ENCODE measurements around the gene CD59. TPM values are rescaled to one million over a fixed set of nuclear protein-coding genes. Genes with fewer than 3 reads are reported as not detected.

Gene CD59
- total RNA-seq, result 345 and 377 TPM in 2 replicates

GRCh38 chr11:33736148-33736812 is at the start of gene CD59:
Gene CD59 (minus strand): TSS chr11:33736423. CDS start chr11:33722445, 13,978 bp downstream.
- peak; percentile 95 for DNase-seq (ENCODE audit: insufficient read length, low spot score, missing footprints)
- H3K4me2 ChIP-seq (ENCODE audit: insufficient read depth, low read length), result peak within 1 kb of the TSS; percentile 95
- H3K27me3 ChIP-seq (ENCODE audit: insufficient read depth, low read length), result no peaks in the 10 kb centered on the region
- peaks cover 29% of the 10 kb centered on the region for H3K36me3 ChIP-seq (ENCODE audit: insufficient read depth, low read length)
- peaks cover 49% of the 10 kb centered on the region for H3K79me2 ChIP-seq (ENCODE audit: insufficient read depth, low read length)
- TF ChIP-seq, protein P1, sequence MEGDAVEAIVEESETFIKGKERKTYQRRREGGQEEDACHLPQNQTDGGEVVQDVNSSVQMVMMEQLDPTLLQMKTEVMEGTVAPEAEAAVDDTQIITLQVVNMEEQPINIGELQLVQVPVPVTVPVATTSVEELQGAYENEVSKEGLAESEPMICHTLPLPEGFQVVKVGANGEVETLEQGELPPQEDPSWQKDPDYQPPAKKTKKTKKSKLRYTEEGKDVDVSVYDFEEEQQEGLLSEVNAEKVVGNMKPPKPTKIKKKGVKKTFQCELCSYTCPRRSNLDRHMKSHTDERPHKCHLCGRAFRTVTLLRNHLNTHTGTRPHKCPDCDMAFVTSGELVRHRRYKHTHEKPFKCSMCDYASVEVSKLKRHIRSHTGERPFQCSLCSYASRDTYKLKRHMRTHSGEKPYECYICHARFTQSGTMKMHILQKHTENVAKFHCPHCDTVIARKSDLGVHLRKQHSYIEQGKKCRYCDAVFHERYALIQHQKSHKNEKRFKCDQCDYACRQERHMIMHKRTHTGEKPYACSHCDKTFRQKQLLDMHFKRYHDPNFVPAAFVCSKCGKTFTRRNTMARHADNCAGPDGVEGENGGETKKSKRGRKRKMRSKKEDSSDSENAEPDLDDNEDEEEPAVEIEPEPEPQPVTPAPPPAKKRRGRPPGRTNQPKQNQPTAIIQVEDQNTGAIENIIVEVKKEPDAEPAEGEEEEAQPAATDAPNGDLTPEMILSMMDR (IDR thresholded peaks at IDR 0.05; ENCODE audit: extremely low read depth, low read depth, low read length), result no peak
- H3K27ac ChIP-seq (ENCODE audit: low read depth, low read length), result peak within 1 kb of the TSS; percentile 93
- H2AFZ ChIP-seq (ENCODE audit: low read length), result peak within 1 kb of the TSS; percentile 84
- peaks cover 49% of the 10 kb centered on the region for H3K4me1 ChIP-seq (ENCODE audit: insufficient read depth, low read length)
- no peaks in the 10 kb centered on the region for H3K9me3 ChIP-seq (ENCODE audit: low read depth, low read length)
- H4K20me1 ChIP-seq (ENCODE audit: insufficient read depth, low read length), result peaks cover 36% of the 10 kb centered on the region
- peak within 1 kb of the TSS; percentile 93 for H3K4me3 ChIP-seq (ENCODE audit: insufficient read depth, low read length)

GRCh38 chr11:33785609-33786008 is 49.4 kb upstream of the CD59 start:
- peaks cover under 1% of the 10 kb centered on the region for H3K4me1 ChIP-seq (ENCODE audit: insufficient read depth, low read length)
- H3K9me3 ChIP-seq (ENCODE audit: low read depth, low read length), result no peaks in the 10 kb centered on the region
- no peak overlapping the region for H2AFZ ChIP-seq (ENCODE audit: low read length)
- peaks cover 11% of the 10 kb centered on the region for H3K27me3 ChIP-seq (ENCODE audit: insufficient read depth, low read length)
- H3K27ac ChIP-seq (ENCODE audit: low read depth, low read length), result no peak overlapping the region
- H3K79me2 ChIP-seq (ENCODE audit: insufficient read depth, low read length), result no peaks in the 10 kb centered on the region
- TF ChIP-seq, protein P1 (IDR thresholded peaks at IDR 0.05; ENCODE audit: extremely low read depth, low read depth, low read length), result no peak
- no peaks in the 10 kb centered on the region for H3K36me3 ChIP-seq (ENCODE audit: insufficient read depth, low read length)
- H4K20me1 ChIP-seq (ENCODE audit: insufficient read depth, low read length), result no peaks in the 10 kb centered on the region
- no peak overlapping the region for H3K4me2 ChIP-seq (ENCODE audit: insufficient read depth, low read length)
- no peak overlapping the region for H3K4me3 ChIP-seq (ENCODE audit: insufficient read depth, low read length)
- DNase-seq (ENCODE audit: insufficient read length, low spot score, missing footprints), result no peak

GRCh38 chr11:33779849-33780528 is 43.8 kb upstream of the CD59 start:
- DNase-seq (ENCODE audit: insufficient read length, low spot score, missing footprints), result peak; percentile 88
- H3K27ac ChIP-seq (ENCODE audit: low read depth, low read length), result peak overlapping the region; percentile 58
- no peaks in the 10 kb centered on the region for H3K27me3 ChIP-seq (ENCODE audit: insufficient read depth, low read length)
- H3K4me2 ChIP-seq (ENCODE audit: insufficient read depth, low read length), result peak overlapping the region; percentile 67
- peaks cover 30% of the 10 kb centered on the region for H3K4me1 ChIP-seq (ENCODE audit: insufficient read depth, low read length)
- H3K9me3 ChIP-seq (ENCODE audit: low read depth, low read length), result no peaks in the 10 kb centered on the region
- H2AFZ ChIP-seq (ENCODE audit: low read length), result peak overlapping the region; percentile 82
- no peaks in the 10 kb centered on the region for H3K79me2 ChIP-seq (ENCODE audit: insufficient read depth, low read length)
- peak overlapping the region; percentile 51 for H3K4me3 ChIP-seq (ENCODE audit: insufficient read depth, low read length)
- H4K20me1 ChIP-seq (ENCODE audit: insufficient read depth, low read length), result no peaks in the 10 kb centered on the region
- TF ChIP-seq, protein P1 (IDR thresholded peaks at IDR 0.05; ENCODE audit: extremely low read depth, low read depth, low read length), result no peak
- H3K36me3 ChIP-seq (ENCODE audit: insufficient read depth, low read length), result no peaks in the 10 kb centered on the region

- H4K20me1 ChIP-seq (ENCODE audit: insufficient read depth, low read length), result no peaks in the 10 kb centered on the region
- TF ChIP-seq, protein P1 (IDR thresholded peaks at IDR 0.05; ENCODE audit: extremely low read depth, low read depth, low read length), result no peak
- H3K4me2 ChIP-seq (ENCODE audit: insufficient read depth, low read length), result peak overlapping the region; percentile 20
- H2AFZ ChIP-seq (ENCODE audit: low read length), result peak overlapping the region; percentile 36
- no peaks in the 10 kb centered on the region for H3K9me3 ChIP-seq (ENCODE audit: low read depth, low read length)
- peak overlapping the region; percentile 12 for H3K4me3 ChIP-seq (ENCODE audit: insufficient read depth, low read length)
- peak; percentile 60 for DNase-seq (ENCODE audit: insufficient read length, low spot score, missing footprints)
- no peak overlapping the region for H3K27ac ChIP-seq (ENCODE audit: low read depth, low read length)
- no peaks in the 10 kb centered on the region for H3K36me3 ChIP-seq (ENCODE audit: insufficient read depth, low read length)
- no peaks in the 10 kb centered on the region for H3K27me3 ChIP-seq (ENCODE audit: insufficient read depth, low read length)
- H3K79me2 ChIP-seq (ENCODE audit: insufficient read depth, low read length), result peaks cover 6% of the 10 kb centered on the region
- H3K4me1 ChIP-seq (ENCODE audit: insufficient read depth, low read length), result peaks cover 35% of the 10 kb centered on the region
Measured at GRCh38 chr11:33778675-33779074, 42.5 kb upstream of the CD59 start.
